BJ (cell line): ENCODE data around the gene PIGM. TPM values are rescaled to one million over a fixed set of nuclear protein-coding genes. Genes with fewer than 3 reads are reported as not detected.

Experiments used
- CTCF ChIA-PET: fragments of 350-600 bp; formaldehyde crosslinking; extraction: SDS; loops from one replicate; lab custom pipeline; 2021; ENCODE audit warnings: antibody characterized with exemption, inconsistent platforms; lab: Yijun Ruan, JAX
- POLR2A ChIA-PET: fragments of 300-600 bp; sonication (Branson Sonifier 250); formaldehyde crosslinking; extraction: SDS; loops from one replicate; lab custom pipeline; 2021; ENCODE audit warnings: antibody characterized with exemption; lab: Charles Lee
- DNase-seq: peaks from one replicate; pipeline ENCODE4 v3.0.0-alpha.2; 2011; ENCODE audit warnings: low read depth
- H3K27me3 ChIP-seq: 2 replicates; pipeline ENCODE4 v1.6.0; 2011; ENCODE audit warnings: low read length; ENCODE audit not compliant: control insufficient read depth, insufficient read depth
- H3K36me3 ChIP-seq: 2 replicates; pipeline ENCODE4 v1.5.1; 2011; ENCODE audit warnings: low read length; ENCODE audit not compliant: control insufficient read depth, insufficient read depth
- H3K4me3 ChIP-seq: 2 replicates; pipeline ENCODE4 v1.5.1; 2011; ENCODE audit warnings: low read depth, mild to moderate bottlenecking, control low read depth, low read length
- polyA plus RNA-seq: library from polyadenylated mRNA; depleted of rRNA; stranded (reverse); fragments of >200 nt; gene quantifications from 2 replicates; pipeline ENCODE4 v1.2.3, GENCODE V29; 2011
- TF ChIP-seq, protein P1 (sequence below): IDR thresholded peaks from 2 replicates; pipeline ENCODE4 v1.5.1; 2011; ENCODE audit warnings: low read depth, mild to moderate bottlenecking, control low read depth, inconsistent platforms, low read length, moderate library complexity; ENCODE audit not compliant: insufficient read depth

PIGM gene
- polyA plus RNA-seq, 1 experiment, result 3.5 TPM

DNA sequence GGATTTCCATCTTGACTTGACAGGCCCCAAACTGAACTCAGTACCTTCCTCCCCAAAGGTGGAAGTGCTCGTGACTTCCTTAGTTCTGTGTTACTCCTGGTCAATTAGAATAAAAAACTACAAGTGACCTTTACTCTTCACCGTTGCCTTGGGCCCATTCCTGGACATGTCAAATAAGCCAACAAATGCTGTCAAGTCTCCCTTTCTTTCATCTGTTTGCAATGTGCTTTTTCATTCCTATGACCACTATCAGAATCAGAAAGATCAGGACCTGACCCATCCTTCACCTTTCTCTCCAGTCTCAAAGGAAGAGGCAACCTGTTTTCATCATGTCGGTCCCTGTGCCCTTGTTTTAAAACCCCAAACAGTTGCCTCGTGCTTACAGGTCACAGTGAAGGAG lies 43.1 kb upstream of the PIGM start:
- DNase-seq, result no peak
- POLR2A ChIA-PET, result no interaction called here
- TF ChIP-seq, protein P1, sequence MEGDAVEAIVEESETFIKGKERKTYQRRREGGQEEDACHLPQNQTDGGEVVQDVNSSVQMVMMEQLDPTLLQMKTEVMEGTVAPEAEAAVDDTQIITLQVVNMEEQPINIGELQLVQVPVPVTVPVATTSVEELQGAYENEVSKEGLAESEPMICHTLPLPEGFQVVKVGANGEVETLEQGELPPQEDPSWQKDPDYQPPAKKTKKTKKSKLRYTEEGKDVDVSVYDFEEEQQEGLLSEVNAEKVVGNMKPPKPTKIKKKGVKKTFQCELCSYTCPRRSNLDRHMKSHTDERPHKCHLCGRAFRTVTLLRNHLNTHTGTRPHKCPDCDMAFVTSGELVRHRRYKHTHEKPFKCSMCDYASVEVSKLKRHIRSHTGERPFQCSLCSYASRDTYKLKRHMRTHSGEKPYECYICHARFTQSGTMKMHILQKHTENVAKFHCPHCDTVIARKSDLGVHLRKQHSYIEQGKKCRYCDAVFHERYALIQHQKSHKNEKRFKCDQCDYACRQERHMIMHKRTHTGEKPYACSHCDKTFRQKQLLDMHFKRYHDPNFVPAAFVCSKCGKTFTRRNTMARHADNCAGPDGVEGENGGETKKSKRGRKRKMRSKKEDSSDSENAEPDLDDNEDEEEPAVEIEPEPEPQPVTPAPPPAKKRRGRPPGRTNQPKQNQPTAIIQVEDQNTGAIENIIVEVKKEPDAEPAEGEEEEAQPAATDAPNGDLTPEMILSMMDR, result no peak
- CTCF ChIA-PET, result interaction anchor here (0.9 to 7.2 kb wide), 2 partner anchors 12 to 217 kb away, joined by 3 to 47 read pairs; no protein-coding TSS in a partner anchor
- Histone ChIP-seq H3K27me3 (peaks cover 21% of the 10 kb centered on the region), H3K4me3 (no peak overlapping the region), H3K36me3 (no peaks in the 10 kb centered on the region)

DNA sequence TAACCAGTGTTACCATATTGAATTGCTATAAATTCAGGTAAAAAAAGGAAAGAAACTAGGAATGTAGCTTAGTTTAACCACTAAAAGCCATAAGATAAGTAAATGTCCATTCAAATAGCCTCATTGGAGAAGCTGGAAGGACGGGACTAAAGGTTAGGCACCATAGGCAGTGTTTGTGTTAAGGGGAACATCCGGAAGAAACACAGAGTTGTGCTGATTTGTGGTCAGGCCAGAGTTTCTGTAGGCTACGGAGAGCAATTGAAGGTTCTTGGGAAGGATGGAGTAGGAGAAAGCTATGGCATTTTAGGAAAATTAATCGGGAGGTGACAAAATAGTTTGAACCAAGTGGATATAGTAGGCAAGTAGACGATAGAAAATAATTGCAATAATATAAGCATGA lies 39.5 kb upstream of the PIGM start:
- no peaks in the 10 kb centered on the region for H3K36me3 ChIP-seq
- H3K27me3 ChIP-seq, result peaks cover 35% of the 10 kb centered on the region
- no peak overlapping the region for H3K4me3 ChIP-seq
- TF ChIP-seq, protein P1, result no peak
- ChIA-PET CTCF (interaction anchor here (0.9 to 6.4 kb wide), 6 partner anchors 8 to 64 kb away, joined by 3 to 62 read pairs (median 8); partner anchors contain the start of gene KCNJ9), POLR2A (no interaction called here)
- DNase-seq, result no peak

DNA sequence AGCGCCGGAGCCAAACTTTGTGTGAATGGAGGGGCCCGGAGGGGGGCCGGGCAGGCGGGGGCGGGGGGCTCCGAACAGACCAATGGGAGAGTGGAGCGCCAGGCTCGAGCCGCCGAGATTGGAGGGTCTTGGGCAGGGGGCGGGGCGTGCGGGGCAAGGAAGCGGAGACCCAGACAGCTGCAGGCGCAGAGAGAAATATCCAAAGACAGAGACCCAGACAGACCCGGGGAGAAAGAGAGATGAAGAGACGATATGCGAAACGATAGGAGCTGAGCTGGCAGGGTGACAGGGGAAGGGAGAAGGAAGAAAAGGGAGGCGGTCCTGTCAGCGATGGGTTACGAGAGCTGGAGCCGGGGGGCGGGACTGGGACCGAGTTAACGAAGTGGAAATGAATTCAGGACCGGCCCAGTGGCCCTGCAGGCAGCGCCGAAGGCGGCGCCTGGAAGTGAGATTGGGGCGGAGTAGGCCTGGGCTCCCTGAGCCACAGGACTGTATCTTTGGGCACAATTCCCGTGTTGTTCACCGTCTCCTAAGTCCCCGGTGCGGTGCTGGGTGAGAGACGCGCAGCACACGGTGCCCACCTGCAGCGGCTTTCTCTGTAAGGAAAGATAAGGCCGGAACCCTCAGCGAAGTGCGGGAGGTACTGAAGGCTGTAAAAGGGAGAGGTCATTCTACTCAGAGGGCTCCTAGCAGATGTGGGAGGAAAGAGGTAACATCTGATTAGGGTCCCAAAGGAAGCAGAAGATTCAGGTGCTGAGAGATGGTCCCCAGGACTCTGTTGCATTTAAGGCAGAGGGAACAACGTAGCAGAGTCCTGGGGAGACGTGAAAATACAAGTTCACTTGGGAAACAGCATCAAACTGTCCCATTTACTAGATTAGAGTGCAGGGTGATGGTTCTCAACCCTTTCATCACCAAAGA lies 38.7 kb upstream of the PIGM start:
- ChIA-PET CTCF (interaction anchor here (0.7 to 6.4 kb wide), 7 partner anchors 9 to 182 kb away, joined by 3 to 62 read pairs (median 5); partner anchors contain the start of gene KCNJ9), POLR2A (no interaction called here)
- Histone ChIP-seq H3K4me3 (peak overlapping the region; percentile 42), H3K36me3 (no peaks in the 10 kb centered on the region), H3K27me3 (peaks cover 33% of the 10 kb centered on the region)
- DNase-seq, result no peak
- TF ChIP-seq, protein P1, result 0 out of 2 replicates have a peak, but pooled peaks have one; percentile 4

DNA sequence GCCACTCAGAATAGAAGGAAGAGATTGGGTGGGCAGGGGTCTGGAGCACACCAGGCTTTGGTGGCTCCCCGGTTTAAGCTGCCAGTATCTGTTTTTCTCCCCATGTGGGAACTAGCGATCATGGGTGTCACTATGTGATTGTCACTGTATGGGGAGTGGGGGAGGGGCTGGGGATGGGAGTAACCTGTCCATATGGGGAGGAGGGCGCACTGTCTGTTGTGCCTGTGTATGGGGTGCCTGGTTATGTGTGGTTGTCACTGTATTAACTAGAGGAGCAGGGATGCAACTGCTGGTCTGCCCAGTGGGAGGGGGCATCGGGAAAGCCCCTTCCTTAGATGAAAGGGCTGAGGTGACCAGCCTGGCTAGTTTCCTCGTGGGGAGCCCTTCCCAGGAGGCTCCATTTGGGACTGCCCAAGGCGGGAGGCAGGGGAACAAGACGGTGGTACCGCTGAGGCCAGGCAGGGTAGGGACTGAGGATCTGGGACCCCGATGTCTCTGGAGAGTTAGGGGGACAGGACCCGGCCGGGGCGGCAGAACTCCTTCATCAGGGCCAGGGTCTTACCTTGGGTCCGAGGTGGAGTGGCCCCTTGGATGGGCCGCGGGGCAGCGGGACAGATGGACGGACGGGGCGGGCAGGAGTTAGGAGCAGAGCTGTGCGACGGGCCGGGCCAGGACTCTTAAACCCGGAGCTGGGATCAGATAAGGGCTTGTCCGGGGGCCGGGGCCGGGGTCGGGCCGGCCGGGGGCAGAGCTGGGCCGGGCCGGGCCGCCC lies 37.9 kb upstream of the PIGM start, which contains the start of gene KCNJ10:
TSS of gene KCNJ10 (minus strand) at position 701 of the 772 bp plus-strand sequence. CDS start 27,628 bp downstream, outside the sequence.
- peaks cover 35% of the 10 kb centered on the region for H3K27me3 ChIP-seq
- H3K36me3 ChIP-seq, result no peaks in the 10 kb centered on the region
- ChIA-PET POLR2A (no interaction called here), CTCF (interaction anchor here (0.7 to 6.4 kb wide), 6 partner anchors 10 to 182 kb away, joined by 3 to 62 read pairs (median 8); partner anchors contain the start of gene KCNJ9)
- TF ChIP-seq, protein P1, result no peak
- DNase-seq, result no peak
- H3K4me3 ChIP-seq, result peak within 1 kb of the TSS; percentile 42
